ENCODE data around the gene MT1B.
A peak's percentile ranks its signal among the peaks of the same experiment; 100 is the strongest.
"Not testable (repeated sequence)": the region's sequence is repeated elsewhere in the genome, so short reads cannot be mapped to it uniquely, and the experiment has no call there.

The MT1B gene

GRCh38 chr16:56617212-56618085 is 34.2 kb upstream of the MT1B start:
- DNase-seq = peak in 39 of 42 donors; percentile 40 to 84 (median 65)
- intact Hi-C loops (cut with DNase I) = no loop called here

GRCh38 chr16:56618138-56618537 is 33.5 kb upstream of the MT1B start:
- no peak for DNase-seq
- intact Hi-C loops (cut with DNase I) = no loop called here

- intact Hi-C loops (cut with DNase I) = no loop called here
- DNase-seq = no peak
These were observed 31.3 kb upstream of the MT1B start for GRCh38 chr16:56620339-56620897.

GRCh38 chr16:56621665-56622445 is 29.8 kb upstream of the MT1B start:
- intact Hi-C loops (cut with DNase I); DNase-seq: not testable (repeated sequence)

- intact Hi-C loops (cut with DNase I); DNase-seq: not testable (repeated sequence)
These were observed 28.5 kb upstream of the MT1B start for GRCh38 chr16:56623184-56623583.

GRCh38 chr16:56623637-56624036 is 28.0 kb upstream of the MT1B start:
- peak in 2 of 42 donors; percentile 35 to 71 for DNase-seq
- intact Hi-C loops (cut with DNase I) = no loop called here

GRCh38 chr16:56625140-56625942 is 26.3 kb upstream of the MT1B start, which contains the start of gene MT1E:
Gene MT1E (plus strand): TSS chr16:56625781. CDS start chr16:56625852, 71 bp downstream.
- intact Hi-C loops (cut with DNase I) = no loop called here
- peak in 41 of 42 donors; percentile 32 to 86 (median 65) for DNase-seq

- peak in 6 of 42 donors; percentile 28 to 65 (median 39) for DNase-seq
- intact Hi-C loops (cut with DNase I) = no loop called here
These were observed 25.6 kb upstream of the MT1B start for GRCh38 chr16:56625943-56626654.

- intact Hi-C loops (cut with DNase I) = no loop called here
These were observed 25.0 kb upstream of the MT1B start for GRCh38 chr16:56626685-56627084.

GRCh38 chr16:56628486-56629350 is 23.0 kb upstream of the MT1B start:
- intact Hi-C loops (cut with DNase I) = no loop called here
- no peak for DNase-seq

More at GRCh38 chr16:56626685-56627084, 25.0 kb upstream of the MT1B start:
- DNase-seq = no peak

GRCh38 chr16:56629531-56629930 is 22.2 kb upstream of the MT1B start:
- no peak for DNase-seq
- intact Hi-C loops (cut with DNase I) = no loop called here

- intact Hi-C loops (cut with DNase I) = no loop called here
- DNase-seq = no peak
These were observed 21.6 kb upstream of the MT1B start for GRCh38 chr16:56630134-56630533.

GRCh38 chr16:56631197-56631596 is 20.5 kb upstream of the MT1B start:
- intact Hi-C loops (cut with DNase I) = no loop called here
- DNase-seq = no peak

- DNase-seq = no peak
- intact Hi-C loops (cut with DNase I) = no loop called here
These were observed 19.9 kb upstream of the MT1B start for GRCh38 chr16:56631832-56632155.

- intact Hi-C loops (cut with DNase I) = no loop called here
- peak in 41 of 42 donors; percentile 27 to 82 (median 61) for DNase-seq
These were observed 19.4 kb upstream of the MT1B start, which contains the start of gene MT1M for GRCh38 chr16:56632156-56632847. Gene MT1M (plus strand): TSS chr16:56632659. CDS start chr16:56632732, 73 bp downstream.

- no peak for DNase-seq
- intact Hi-C loops (cut with DNase I) = no loop called here
These were observed 18.8 kb upstream of the MT1B start for GRCh38 chr16:56632848-56633365.

All from head of caudate nucleus (tissue), 42 donors.